HCT116 (cell line): ENCODE measurements around the gene ADGRE3. TPM values are rescaled to one million over a fixed set of nuclear protein-coding genes. Genes with fewer than 3 reads are reported as not detected.

Experiments
- ATAC-seq: fragments of 200-7000 bp; cut with Tn5 transposase; 2 replicates; pipeline ENCODE4 v1.9.1; 2020; ENCODE audit warnings: mild to moderate bottlenecking, moderate library complexity
- BruUV-seq: library from RNA; stranded (reverse); fragments of 400-500 nt; replicated peaks from 2 replicates; lab custom pipeline; 2021; lab: Mats Ljungman, UMichigan
- CTCF ChIA-PET: fragments of 300-600 bp; sonication (Branson Sonifier 250); formaldehyde crosslinking; loops from one replicate; lab custom pipeline; 2021; ENCODE audit warnings: antibody characterized with exemption; lab: Charles Lee
- POLR2A ChIA-PET: fragments of 300-600, 350-600 bp; sonication (Branson Sonifier 250); formaldehyde crosslinking; loops from one replicate; lab custom pipeline; 2021; ENCODE audit warnings: antibody characterized with exemption; lab: Charles Lee
- RAD21 ChIA-PET, 2 experiments: fragments of 300-600 bp; sonication (Branson Sonifier 250); formaldehyde crosslinking; loops; one replicate each; lab custom pipeline; 2023; ENCODE audit warnings: low total read pairs in 2 of 2; ENCODE audit not compliant: uncharacterized antibody in 2 of 2, unreplicated experiment in 2 of 2, low non-redundant PET in 1 of 2; lab: Charles Lee
- DNase-seq: peaks from one replicate; pipeline ENCODE4 v3.0.0-alpha.2; 2010; ENCODE audit warnings: low read depth, low spot score
- H2AFZ ChIP-seq: fragments of 200-600 bp; shearing (Covaris generic), sonication (generic); 2 replicates; pipeline ENCODE4 v1.6.1; 2017; ENCODE audit warnings: low read depth, mixed run types, mixed read lengths, antibody characterized with exemption, low read length; ENCODE audit not compliant: poor library complexity, severe bottlenecking
- H3K27ac ChIP-seq: 2 replicates; pipeline ENCODE4 v1.5.1; 2012; ENCODE audit warnings: low read depth, low read length
- H3K27me3 ChIP-seq: fragments of 200-600 bp; sonication (generic); 2 replicates; pipeline ENCODE4 v1.6.1; 2016; ENCODE audit warnings: mixed run types, low read length, mixed read lengths; ENCODE audit not compliant: insufficient read depth
- H3K36me3 ChIP-seq, 2 experiments: fragments of 200-500 bp in 1 of 2; fragments of 200-600 bp in 1 of 2; sonication (Bioruptor generic) in 1 of 2; sonication (generic) in 1 of 2; 2 replicates each; pipeline versions ENCODE4 v1.5.1 to v1.6.1; 2014 to 2016; ENCODE audit warnings: low read length in 2 of 2, inconsistent platforms in 1 of 2, mixed read lengths in 1 of 2, mixed run types in 1 of 2; ENCODE audit not compliant: insufficient read depth in 2 of 2, control insufficient read depth in 1 of 2
- H3K4me1 ChIP-seq, 2 experiments: fragments of 200-600 bp in 1 of 2; sonication (generic) in 1 of 2; 2 replicates each; pipeline versions ENCODE4 v1.5.1 to v1.6.1; 2012 to 2017; ENCODE audit warnings: low read length in 2 of 2, inconsistent platforms in 1 of 2, mild to moderate bottlenecking in 1 of 2, mixed read lengths in 1 of 2, mixed run types in 1 of 2, moderate library complexity in 1 of 2; ENCODE audit not compliant: insufficient read depth in 2 of 2, control insufficient read depth in 1 of 2
- H3K4me2 ChIP-seq: fragments of 200-600 bp; sonication (generic); 2 replicates; pipeline ENCODE4 v1.6.1; 2017; ENCODE audit warnings: mixed run types, low read length, mixed read lengths
- H3K4me3 ChIP-seq, 2 experiments: fragments of 200-600 bp in 1 of 2; sonication (generic) in 1 of 2; replicated peaks in 1 of 2; 2 replicates each; pipeline ENCODE4 v1.5.1; 2011 to 2016; ENCODE audit warnings: low read length in 2 of 2, control low read depth in 1 of 2, low read depth in 1 of 2, mild to moderate bottlenecking in 1 of 2, mixed read lengths in 1 of 2, mixed run types in 1 of 2
- H3K79me2 ChIP-seq: fragments of 200-600 bp; sonication (generic); 2 replicates; pipeline ENCODE4 v1.6.1; 2017; ENCODE audit warnings: mild to moderate bottlenecking, mixed run types, low read length, moderate library complexity, mixed read lengths; ENCODE audit not compliant: insufficient read depth
- H3K9ac ChIP-seq: fragments of 200-600 bp; sonication (generic); 2 replicates; pipeline ENCODE4 v1.6.1; 2016; ENCODE audit warnings: low read length, mixed read lengths
- H3K9me2 ChIP-seq: fragments of 200-600 bp; sonication (generic), shearing (Covaris generic); 2 replicates; pipeline ENCODE4 v1.6.1; 2017; ENCODE audit warnings: mixed run types, mild to moderate bottlenecking, moderate library complexity; ENCODE audit not compliant: insufficient read depth
- H3K9me3 ChIP-seq, 2 experiments: fragments of 200-500 bp in 1 of 2; fragments of 200-600 bp in 1 of 2; sonication (Bioruptor generic) in 1 of 2; sonication (generic) in 1 of 2; 2 replicates each; pipeline ENCODE4 v1.6.1; 2014 to 2017; ENCODE audit warnings: low read length in 2 of 2, mixed read lengths in 2 of 2, inconsistent platforms in 1 of 2, low read depth in 1 of 2, mild to moderate bottlenecking in 1 of 2, mixed run types in 1 of 2, moderate library complexity in 1 of 2; ENCODE audit not compliant: control insufficient read depth in 1 of 2, insufficient read depth in 1 of 2
- H4K20me1 ChIP-seq: fragments of 200-600 bp; sonication (generic), shearing (Covaris generic); 2 replicates; pipeline ENCODE4 v1.6.1; 2017; ENCODE audit warnings: mixed run types, mild to moderate bottlenecking, moderate library complexity; ENCODE audit not compliant: insufficient read depth
- CEBPB ChIP-seq: IDR thresholded peaks from 2 replicates; pipeline ENCODE4 v1.6.1; 2012; ENCODE audit warnings: low read depth
- ELF1 ChIP-seq: IDR thresholded peaks from 2 replicates; pipeline ENCODE4 v1.6.1; 2012; ENCODE audit warnings: low read depth, borderline replicate concordance
- EZH2phosphoT487 ChIP-seq: fragments of 200-600 bp; IDR thresholded peaks from 2 replicates; pipeline ENCODE4 v1.6.1; 2018; ENCODE audit warnings: antibody characterized with exemption, borderline replicate concordance
- FOSL1 ChIP-seq: IDR thresholded peaks from 2 replicates; pipeline ENCODE4 v1.6.1; 2012; ENCODE audit warnings: low read depth
- JUND ChIP-seq: IDR thresholded peaks from 2 replicates; pipeline ENCODE4 v1.6.1; 2012
- MAX ChIP-seq: IDR thresholded peaks from 2 replicates; pipeline ENCODE4 v1.6.1; 2012
- POLR2A ChIP-seq: IDR thresholded peaks from 2 replicates; pipeline ENCODE4 v1.7.0; 2011; ENCODE audit warnings: borderline replicate concordance; ENCODE audit not compliant: insufficient read depth, insufficient read length; ENCODE audit errors: extremely low read depth
- POLR2AphosphoS5 ChIP-seq: IDR thresholded peaks from 2 replicates; pipeline ENCODE4 v1.6.1; 2011; ENCODE audit warnings: mild to moderate bottlenecking, low read depth, low read length, moderate library complexity
- REST ChIP-seq: IDR thresholded peaks from 2 replicates; pipeline ENCODE4 v1.6.1; 2012; ENCODE audit warnings: low read depth
- TCF7L2 ChIP-seq: IDR thresholded peaks from 2 replicates; pipeline ENCODE4 v1.7.0; 2011; ENCODE audit warnings: borderline replicate concordance, inconsistent platforms; ENCODE audit not compliant: insufficient read depth, insufficient read length; ENCODE audit errors: extremely low read depth
- ZFX ChIP-seq: fragments of 450-650 bp; IDR thresholded peaks from 2 replicates; pipeline ENCODE4 v1.6.1; 2017
- ZNF274 ChIP-seq: fragments of 200-500 bp; sonication (Bioruptor generic); IDR thresholded peaks from 2 replicates; pipeline ENCODE4 v1.6.1; 2014; ENCODE audit warnings: mild to moderate bottlenecking, low read depth, low read length, inconsistent platforms
- intact Hi-C: fragments of 100-400 bp; cut with micrococcal nuclease; formaldehyde crosslinking; loops from 2 replicates; pipeline ENCODE4 v1.10.0; 2022
- total RNA-seq: library from RNA; stranded (reverse); gene quantifications from one replicate; pipeline ENCODE4 v1.2.1, GENCODE V29; 2021; ENCODE audit not compliant: unreplicated experiment
- TF ChIP-seq, protein P1 (sequence below), 3 experiments: fragments of 200-600 bp in 1 of 3; sonication (generic) in 1 of 3; IDR thresholded peaks in 2 of 3; conservative IDR thresholded peaks in 1 of 3; 2 replicates each; pipeline ENCODE4 v1.5.1; 2012 to 2017; ENCODE audit warnings: low read depth in 2 of 3, low read length in 2 of 3, antibody characterized with exemption in 1 of 3, borderline replicate concordance in 1 of 3, control low read depth in 1 of 3, mild to moderate bottlenecking in 1 of 3, mixed read lengths in 1 of 3, mixed run types in 1 of 3, moderate library complexity in 1 of 3; ENCODE audit not compliant: insufficient read depth in 1 of 3

The ADGRE3 gene
- total RNA-seq, 1 experiment from 2014 or later = not detected

DNA sequence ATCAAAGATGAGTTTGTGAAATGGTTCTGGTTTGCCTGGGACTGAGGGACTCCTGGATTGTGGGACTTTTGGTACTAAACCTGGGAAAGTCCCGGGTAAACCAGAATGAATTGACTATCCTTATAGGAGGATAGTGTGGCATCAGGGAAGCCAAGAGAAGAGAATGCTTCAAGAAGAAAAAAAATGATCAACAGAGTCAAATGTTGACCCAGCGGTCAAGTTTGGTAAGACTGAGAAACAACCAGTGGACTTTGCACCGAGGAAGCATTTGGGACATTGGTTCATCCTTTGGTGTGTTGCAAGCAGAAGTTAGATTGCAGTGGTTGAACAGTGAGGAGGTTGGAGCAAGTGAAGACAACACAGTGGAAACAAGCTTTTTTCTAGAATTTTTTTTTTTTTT is 58.2 kb downstream of the ADGRE3 start:
- H3K27me3 ChIP-seq = no peaks in the 10 kb centered on the region
- no peaks in the 10 kb centered on the region for H3K9me2 ChIP-seq
- POLR2A ChIA-PET = no interaction called here
- no peak overlapping the region for H3K4me2 ChIP-seq
- intact Hi-C loops = no loop called here
- H3K9me3 ChIP-seq = peaks cover 4 to 6% of the 10 kb centered on the region in 2 experiments; a peak in 2 of 4 replicates
- no peaks in the 10 kb centered on the region for H3K36me3 ChIP-seq
- H3K4me3 ChIP-seq = no peak overlapping the region
- H4K20me1 ChIP-seq = no peaks in the 10 kb centered on the region
- H3K27ac ChIP-seq = no peak overlapping the region
- no peak overlapping the region for H3K9ac ChIP-seq
- CTCF ChIA-PET = no interaction called here
- TF ChIP-seq POLR2AphosphoS5 (no peak), ZNF274 (no peak), FOSL1 (no peak)
- DNase-seq (no peak), ATAC-seq (no peak)
- BruUV-seq = no TSS peak
- H3K4me1 ChIP-seq = no peaks in the 10 kb centered on the region
- no peaks in the 10 kb centered on the region for H3K79me2 ChIP-seq
- RAD21 ChIA-PET = no interaction called here
- H2AFZ ChIP-seq = no peak overlapping the region

GRCh38 chr19:14615623-14616022 is 59.0 kb downstream of the ADGRE3 start:
- no peaks in the 10 kb centered on the region for H3K79me2 ChIP-seq
- no TSS peak for BruUV-seq
- H3K4me2 ChIP-seq = no peak overlapping the region
- H4K20me1 ChIP-seq = no peaks in the 10 kb centered on the region
- no peaks in the 10 kb centered on the region for H3K4me1 ChIP-seq
- no peak overlapping the region for H3K27ac ChIP-seq
- H2AFZ ChIP-seq = no peak overlapping the region
- CTCF ChIA-PET = no interaction called here
- RAD21 ChIA-PET = no interaction called here
- DNase-seq (no peak), ATAC-seq (no peak)
- POLR2A ChIA-PET = interaction anchor here (1.3 kb wide), 1 partner anchor 97 kb away, joined by 3 read pairs; no protein-coding TSS in a partner anchor
- H3K4me3 ChIP-seq = no peak overlapping the region
- H3K9me3 ChIP-seq = peaks cover 4 to 6% of the 10 kb centered on the region in 2 experiments; a peak in 2 of 4 replicates
- no peaks in the 10 kb centered on the region for H3K36me3 ChIP-seq
- H3K9me2 ChIP-seq = no peaks in the 10 kb centered on the region
- intact Hi-C loops = no loop called here
- H3K9ac ChIP-seq = no peak overlapping the region
- no peaks in the 10 kb centered on the region for H3K27me3 ChIP-seq
- TF ChIP-seq, protein P1, sequence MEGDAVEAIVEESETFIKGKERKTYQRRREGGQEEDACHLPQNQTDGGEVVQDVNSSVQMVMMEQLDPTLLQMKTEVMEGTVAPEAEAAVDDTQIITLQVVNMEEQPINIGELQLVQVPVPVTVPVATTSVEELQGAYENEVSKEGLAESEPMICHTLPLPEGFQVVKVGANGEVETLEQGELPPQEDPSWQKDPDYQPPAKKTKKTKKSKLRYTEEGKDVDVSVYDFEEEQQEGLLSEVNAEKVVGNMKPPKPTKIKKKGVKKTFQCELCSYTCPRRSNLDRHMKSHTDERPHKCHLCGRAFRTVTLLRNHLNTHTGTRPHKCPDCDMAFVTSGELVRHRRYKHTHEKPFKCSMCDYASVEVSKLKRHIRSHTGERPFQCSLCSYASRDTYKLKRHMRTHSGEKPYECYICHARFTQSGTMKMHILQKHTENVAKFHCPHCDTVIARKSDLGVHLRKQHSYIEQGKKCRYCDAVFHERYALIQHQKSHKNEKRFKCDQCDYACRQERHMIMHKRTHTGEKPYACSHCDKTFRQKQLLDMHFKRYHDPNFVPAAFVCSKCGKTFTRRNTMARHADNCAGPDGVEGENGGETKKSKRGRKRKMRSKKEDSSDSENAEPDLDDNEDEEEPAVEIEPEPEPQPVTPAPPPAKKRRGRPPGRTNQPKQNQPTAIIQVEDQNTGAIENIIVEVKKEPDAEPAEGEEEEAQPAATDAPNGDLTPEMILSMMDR (IDR thresholded peaks at IDR 0.05 in 2 of 3, conservative IDR thresholded peaks at IDR 0.05 in 1 of 3; ENCODE audit: borderline replicate concordance in 1 of 3, insufficient read depth in 1 of 3, low read depth in 2 of 3, low read length in 2 of 3) = no peak
- TF ChIP-seq POLR2AphosphoS5 (no peak), POLR2A (no peak), ZFX (no peak), JUND (no peak), CEBPB (no peak), EZH2phosphoT487 (no peak), TCF7L2 (no peak), MAX (no peak), ELF1 (no peak), REST (no peak)
